ENCODE data around the gene PRKCA.

DNA sequence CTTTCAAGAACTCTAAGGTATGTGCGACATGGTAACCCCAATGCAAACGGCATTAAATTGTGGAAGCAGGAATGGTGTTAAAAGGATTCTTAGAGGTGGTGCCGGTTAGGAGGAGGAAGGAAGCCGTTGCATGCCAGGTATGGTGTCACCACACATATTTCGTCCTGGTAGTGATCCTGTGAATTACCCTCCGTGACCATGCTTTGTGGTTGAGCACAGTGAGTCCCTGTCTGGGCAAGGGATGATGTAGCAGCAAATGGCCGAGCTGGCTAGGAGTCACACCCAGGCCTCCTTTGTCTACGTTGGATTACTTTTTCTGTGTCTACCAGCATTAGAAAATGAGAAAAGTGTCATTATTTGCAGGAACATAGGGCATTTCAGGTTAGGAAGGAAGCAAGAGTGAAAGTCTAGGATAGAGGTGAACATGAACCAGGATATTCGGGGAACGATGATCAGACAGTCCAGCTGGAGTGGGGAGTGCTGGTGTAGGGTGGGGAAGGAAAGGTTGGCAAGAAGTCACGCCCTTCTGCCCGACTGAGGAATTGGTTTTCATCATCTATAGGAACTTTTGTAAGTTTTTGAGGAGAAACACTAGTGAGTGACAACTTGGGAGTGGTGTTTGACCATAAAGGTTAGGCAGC is 123.5 kb downstream of the PRKCA start:
- TF ChIP-seq CTCF (IDR thresholded peaks at IDR 0.05) (no peak), POLR2A (IDR thresholded peaks at IDR 0.05; ENCODE audit: low read length) (no peak), HDAC2 (IDR thresholded peaks at IDR 0.05) (no peak)
